SK-N-SH (cell line): ENCODE data around the gene C18orf63.

Experiments used
- EP300 ChIP-seq, 2 experiments: IDR thresholded peaks; 2 replicates each; pipeline versions ENCODE4 v1.4.0 to v1.6.1; 2012; ENCODE audit warnings: borderline replicate concordance in 1 of 2, low read depth in 1 of 2, low read length in 1 of 2
- GATA2 ChIP-seq: sonication (generic); formaldehyde crosslinking; IDR thresholded peaks from 2 replicates; pipeline ENCODE4 v1.5.0; 2020; ENCODE audit warnings: mild to moderate bottlenecking, missing genetic modification reagents
- JUND ChIP-seq: IDR thresholded peaks from 2 replicates; pipeline ENCODE4 v1.4.0; 2012
- NRF1 ChIP-seq: IDR thresholded peaks from 2 replicates; pipeline ENCODE4 v1.6.1; 2012; ENCODE audit warnings: low read depth, mild to moderate bottlenecking, low read length
- POLR2AphosphoS5 ChIP-seq: IDR thresholded peaks from 2 replicates; pipeline ENCODE4 v1.6.1; 2012; ENCODE audit warnings: low read depth, low read length
- RAD21 ChIP-seq: IDR thresholded peaks from 2 replicates; pipeline ENCODE4 v1.6.1; 2012; ENCODE audit warnings: mild to moderate bottlenecking, low read length
- RCOR1 ChIP-seq: fragments of 150-350 bp; IDR thresholded peaks from 2 replicates; pipeline ENCODE4 v1.6.1; 2017; ENCODE audit warnings: antibody characterized with exemption, low read length
- RXRA ChIP-seq: IDR thresholded peaks from 2 replicates; pipeline ENCODE4 v1.4.0; 2012; ENCODE audit warnings: low read depth, mild to moderate bottlenecking, borderline replicate concordance
- YY1 ChIP-seq: IDR thresholded peaks from 2 replicates; pipeline ENCODE4 v1.4.0; 2012; ENCODE audit warnings: low read depth, mild to moderate bottlenecking
- TF ChIP-seq, protein P1 (sequence below): IDR thresholded peaks from 2 replicates; pipeline ENCODE4 v1.6.1; 2012; ENCODE audit warnings: mild to moderate bottlenecking, low read depth, low read length, moderate library complexity
- TF ChIP-seq, protein P2 (sequence below): IDR thresholded peaks from 2 replicates; pipeline ENCODE4 v1.4.0; 2012; ENCODE audit warnings: low read depth
- TF ChIP-seq, protein P3 (sequence below): fragments of 200-600 bp; sonication (generic); IDR thresholded peaks from 2 replicates; pipeline ENCODE4 v1.6.1; 2017; ENCODE audit warnings: antibody characterized with exemption, mild to moderate bottlenecking, moderate library complexity
- TF ChIP-seq, protein P4 (sequence below): IDR thresholded peaks from 2 replicates; pipeline ENCODE4; 2012

DNA sequence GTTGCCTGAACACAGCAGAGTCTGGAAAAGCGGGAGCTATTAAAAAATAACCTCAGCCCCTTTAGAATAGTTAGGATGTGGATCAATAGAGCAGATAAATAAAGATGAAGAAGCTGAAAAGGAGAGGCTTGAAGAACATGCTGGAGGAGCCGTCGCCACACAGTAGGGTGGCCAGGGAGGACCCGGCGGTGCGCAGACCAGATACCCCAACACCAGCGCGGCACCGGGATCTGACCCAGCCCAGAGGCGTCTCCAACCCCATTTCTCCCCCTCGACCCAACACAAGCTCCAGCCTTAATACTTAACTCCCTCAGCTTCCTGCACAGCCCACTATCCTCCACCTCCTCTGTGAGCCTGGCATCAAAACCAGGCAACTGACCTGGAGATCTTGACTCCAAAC lies 39.9 kb upstream of the C18orf63 start:
- TF ChIP-seq POLR2AphosphoS5 = no peak
- no peak for TF ChIP-seq JUND
- TF ChIP-seq, protein P1, sequence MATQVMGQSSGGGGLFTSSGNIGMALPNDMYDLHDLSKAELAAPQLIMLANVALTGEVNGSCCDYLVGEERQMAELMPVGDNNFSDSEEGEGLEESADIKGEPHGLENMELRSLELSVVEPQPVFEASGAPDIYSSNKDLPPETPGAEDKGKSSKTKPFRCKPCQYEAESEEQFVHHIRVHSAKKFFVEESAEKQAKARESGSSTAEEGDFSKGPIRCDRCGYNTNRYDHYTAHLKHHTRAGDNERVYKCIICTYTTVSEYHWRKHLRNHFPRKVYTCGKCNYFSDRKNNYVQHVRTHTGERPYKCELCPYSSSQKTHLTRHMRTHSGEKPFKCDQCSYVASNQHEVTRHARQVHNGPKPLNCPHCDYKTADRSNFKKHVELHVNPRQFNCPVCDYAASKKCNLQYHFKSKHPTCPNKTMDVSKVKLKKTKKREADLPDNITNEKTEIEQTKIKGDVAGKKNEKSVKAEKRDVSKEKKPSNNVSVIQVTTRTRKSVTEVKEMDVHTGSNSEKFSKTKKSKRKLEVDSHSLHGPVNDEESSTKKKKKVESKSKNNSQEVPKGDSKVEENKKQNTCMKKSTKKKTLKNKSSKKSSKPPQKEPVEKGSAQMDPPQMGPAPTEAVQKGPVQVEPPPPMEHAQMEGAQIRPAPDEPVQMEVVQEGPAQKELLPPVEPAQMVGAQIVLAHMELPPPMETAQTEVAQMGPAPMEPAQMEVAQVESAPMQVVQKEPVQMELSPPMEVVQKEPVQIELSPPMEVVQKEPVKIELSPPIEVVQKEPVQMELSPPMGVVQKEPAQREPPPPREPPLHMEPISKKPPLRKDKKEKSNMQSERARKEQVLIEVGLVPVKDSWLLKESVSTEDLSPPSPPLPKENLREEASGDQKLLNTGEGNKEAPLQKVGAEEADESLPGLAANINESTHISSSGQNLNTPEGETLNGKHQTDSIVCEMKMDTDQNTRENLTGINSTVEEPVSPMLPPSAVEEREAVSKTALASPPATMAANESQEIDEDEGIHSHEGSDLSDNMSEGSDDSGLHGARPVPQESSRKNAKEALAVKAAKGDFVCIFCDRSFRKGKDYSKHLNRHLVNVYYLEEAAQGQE = no peak
- TF ChIP-seq, protein P2, sequence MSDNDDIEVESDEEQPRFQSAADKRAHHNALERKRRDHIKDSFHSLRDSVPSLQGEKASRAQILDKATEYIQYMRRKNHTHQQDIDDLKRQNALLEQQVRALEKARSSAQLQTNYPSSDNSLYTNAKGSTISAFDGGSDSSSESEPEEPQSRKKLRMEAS = no peak
- no peak for TF ChIP-seq RAD21
- no peak for TF ChIP-seq YY1
- no peak for TF ChIP-seq GATA2 (CRISPR knock-in tag)
- TF ChIP-seq, protein P3, sequence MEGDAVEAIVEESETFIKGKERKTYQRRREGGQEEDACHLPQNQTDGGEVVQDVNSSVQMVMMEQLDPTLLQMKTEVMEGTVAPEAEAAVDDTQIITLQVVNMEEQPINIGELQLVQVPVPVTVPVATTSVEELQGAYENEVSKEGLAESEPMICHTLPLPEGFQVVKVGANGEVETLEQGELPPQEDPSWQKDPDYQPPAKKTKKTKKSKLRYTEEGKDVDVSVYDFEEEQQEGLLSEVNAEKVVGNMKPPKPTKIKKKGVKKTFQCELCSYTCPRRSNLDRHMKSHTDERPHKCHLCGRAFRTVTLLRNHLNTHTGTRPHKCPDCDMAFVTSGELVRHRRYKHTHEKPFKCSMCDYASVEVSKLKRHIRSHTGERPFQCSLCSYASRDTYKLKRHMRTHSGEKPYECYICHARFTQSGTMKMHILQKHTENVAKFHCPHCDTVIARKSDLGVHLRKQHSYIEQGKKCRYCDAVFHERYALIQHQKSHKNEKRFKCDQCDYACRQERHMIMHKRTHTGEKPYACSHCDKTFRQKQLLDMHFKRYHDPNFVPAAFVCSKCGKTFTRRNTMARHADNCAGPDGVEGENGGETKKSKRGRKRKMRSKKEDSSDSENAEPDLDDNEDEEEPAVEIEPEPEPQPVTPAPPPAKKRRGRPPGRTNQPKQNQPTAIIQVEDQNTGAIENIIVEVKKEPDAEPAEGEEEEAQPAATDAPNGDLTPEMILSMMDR = no peak
- no peak for TF ChIP-seq NRF1
- TF ChIP-seq EP300 (IDR thresholded peaks at IDR 0.05; ENCODE audit: borderline replicate concordance in 1 of 2, low read depth in 1 of 2, low read length in 1 of 2) = no peak
- no peak for TF ChIP-seq RCOR1
- TF ChIP-seq, protein P4, sequence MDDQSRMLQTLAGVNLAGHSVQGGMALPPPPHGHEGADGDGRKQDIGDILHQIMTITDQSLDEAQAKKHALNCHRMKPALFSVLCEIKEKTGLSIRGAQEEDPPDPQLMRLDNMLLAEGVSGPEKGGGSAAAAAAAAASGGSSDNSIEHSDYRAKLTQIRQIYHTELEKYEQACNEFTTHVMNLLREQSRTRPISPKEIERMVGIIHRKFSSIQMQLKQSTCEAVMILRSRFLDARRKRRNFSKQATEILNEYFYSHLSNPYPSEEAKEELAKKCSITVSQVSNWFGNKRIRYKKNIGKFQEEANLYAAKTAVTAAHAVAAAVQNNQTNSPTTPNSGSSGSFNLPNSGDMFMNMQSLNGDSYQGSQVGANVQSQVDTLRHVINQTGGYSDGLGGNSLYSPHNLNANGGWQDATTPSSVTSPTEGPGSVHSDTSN = no peak
- TF ChIP-seq RXRA = no peak
